HCT116 (cell line): ENCODE measurements around the gene THYN1. TPM values are rescaled to one million over a fixed set of nuclear protein-coding genes. Genes with fewer than 3 reads are reported as not detected.

ENCODE experiments used
- ATAC-seq: fragments of 200-7000 bp; cut with Tn5 transposase; 2 replicates; pipeline ENCODE4 v1.9.1; 2020; ENCODE audit warnings: mild to moderate bottlenecking, moderate library complexity
- BruUV-seq: library from RNA; stranded (reverse); fragments of 400-500 nt; replicated peaks from 2 replicates; lab custom pipeline; 2021; lab: Mats Ljungman, UMichigan
- CTCF ChIA-PET: fragments of 300-600 bp; sonication (Branson Sonifier 250); formaldehyde crosslinking; loops from one replicate; lab custom pipeline; 2021; ENCODE audit warnings: antibody characterized with exemption; lab: Charles Lee
- POLR2A ChIA-PET: fragments of 300-600, 350-600 bp; sonication (Branson Sonifier 250); formaldehyde crosslinking; loops from one replicate; lab custom pipeline; 2021; ENCODE audit warnings: antibody characterized with exemption; lab: Charles Lee
- RAD21 ChIA-PET, 2 experiments: fragments of 300-600 bp; sonication (Branson Sonifier 250); formaldehyde crosslinking; loops; one replicate each; lab custom pipeline; 2023; ENCODE audit warnings: low total read pairs in 2 of 2; ENCODE audit not compliant: uncharacterized antibody in 2 of 2, unreplicated experiment in 2 of 2, low non-redundant PET in 1 of 2; lab: Charles Lee
- DNase-seq: peaks from one replicate; pipeline ENCODE4 v3.0.0-alpha.2; 2010; ENCODE audit warnings: low read depth, low spot score
- H2AFZ ChIP-seq: fragments of 200-600 bp; shearing (Covaris generic), sonication (generic); 2 replicates; pipeline ENCODE4 v1.6.1; 2017; ENCODE audit warnings: low read depth, mixed run types, mixed read lengths, antibody characterized with exemption, low read length; ENCODE audit not compliant: poor library complexity, severe bottlenecking
- H3K27ac ChIP-seq: 2 replicates; pipeline ENCODE4 v1.5.1; 2012; ENCODE audit warnings: low read depth, low read length
- H3K27me3 ChIP-seq: fragments of 200-600 bp; sonication (generic); 2 replicates; pipeline ENCODE4 v1.6.1; 2016; ENCODE audit warnings: mixed run types, low read length, mixed read lengths; ENCODE audit not compliant: insufficient read depth
- H3K36me3 ChIP-seq, 2 experiments: fragments of 200-500 bp in 1 of 2; fragments of 200-600 bp in 1 of 2; sonication (Bioruptor generic) in 1 of 2; sonication (generic) in 1 of 2; 2 replicates each; pipeline versions ENCODE4 v1.5.1 to v1.6.1; 2014 to 2016; ENCODE audit warnings: low read length in 2 of 2, inconsistent platforms in 1 of 2, mixed read lengths in 1 of 2, mixed run types in 1 of 2; ENCODE audit not compliant: insufficient read depth in 2 of 2, control insufficient read depth in 1 of 2
- H3K4me1 ChIP-seq, 2 experiments: fragments of 200-600 bp in 1 of 2; sonication (generic) in 1 of 2; 2 replicates each; pipeline versions ENCODE4 v1.5.1 to v1.6.1; 2012 to 2017; ENCODE audit warnings: low read length in 2 of 2, inconsistent platforms in 1 of 2, mild to moderate bottlenecking in 1 of 2, mixed read lengths in 1 of 2, mixed run types in 1 of 2, moderate library complexity in 1 of 2; ENCODE audit not compliant: insufficient read depth in 2 of 2, control insufficient read depth in 1 of 2
- H3K4me2 ChIP-seq: fragments of 200-600 bp; sonication (generic); 2 replicates; pipeline ENCODE4 v1.6.1; 2017; ENCODE audit warnings: mixed run types, low read length, mixed read lengths
- H3K4me3 ChIP-seq, 2 experiments: fragments of 200-600 bp in 1 of 2; sonication (generic) in 1 of 2; replicated peaks in 1 of 2; 2 replicates each; pipeline ENCODE4 v1.5.1; 2011 to 2016; ENCODE audit warnings: low read length in 2 of 2, control low read depth in 1 of 2, low read depth in 1 of 2, mild to moderate bottlenecking in 1 of 2, mixed read lengths in 1 of 2, mixed run types in 1 of 2
- H3K79me2 ChIP-seq: fragments of 200-600 bp; sonication (generic); 2 replicates; pipeline ENCODE4 v1.6.1; 2017; ENCODE audit warnings: mild to moderate bottlenecking, mixed run types, low read length, moderate library complexity, mixed read lengths; ENCODE audit not compliant: insufficient read depth
- H3K9ac ChIP-seq: fragments of 200-600 bp; sonication (generic); 2 replicates; pipeline ENCODE4 v1.6.1; 2016; ENCODE audit warnings: low read length, mixed read lengths
- H3K9me2 ChIP-seq: fragments of 200-600 bp; sonication (generic), shearing (Covaris generic); 2 replicates; pipeline ENCODE4 v1.6.1; 2017; ENCODE audit warnings: mixed run types, mild to moderate bottlenecking, moderate library complexity; ENCODE audit not compliant: insufficient read depth
- H3K9me3 ChIP-seq, 2 experiments: fragments of 200-500 bp in 1 of 2; fragments of 200-600 bp in 1 of 2; sonication (Bioruptor generic) in 1 of 2; sonication (generic) in 1 of 2; 2 replicates each; pipeline ENCODE4 v1.6.1; 2014 to 2017; ENCODE audit warnings: low read length in 2 of 2, mixed read lengths in 2 of 2, inconsistent platforms in 1 of 2, low read depth in 1 of 2, mild to moderate bottlenecking in 1 of 2, mixed run types in 1 of 2, moderate library complexity in 1 of 2; ENCODE audit not compliant: control insufficient read depth in 1 of 2, insufficient read depth in 1 of 2
- H4K20me1 ChIP-seq: fragments of 200-600 bp; sonication (generic), shearing (Covaris generic); 2 replicates; pipeline ENCODE4 v1.6.1; 2017; ENCODE audit warnings: mixed run types, mild to moderate bottlenecking, moderate library complexity; ENCODE audit not compliant: insufficient read depth
- CEBPB ChIP-seq: IDR thresholded peaks from 2 replicates; pipeline ENCODE4 v1.6.1; 2012; ENCODE audit warnings: low read depth
- EGR1 ChIP-seq: IDR thresholded peaks from 2 replicates; pipeline ENCODE4 v1.6.1; 2012; ENCODE audit warnings: low read depth
- EZH2 ChIP-seq: fragments of 200-600 bp; sonication (generic); IDR thresholded peaks from 2 replicates; pipeline ENCODE4 v1.6.1; 2017; ENCODE audit warnings: antibody characterized with exemption, mixed run types
- EZH2phosphoT487 ChIP-seq: fragments of 200-600 bp; IDR thresholded peaks from 2 replicates; pipeline ENCODE4 v1.6.1; 2018; ENCODE audit warnings: antibody characterized with exemption, borderline replicate concordance
- JUND ChIP-seq: IDR thresholded peaks from 2 replicates; pipeline ENCODE4 v1.6.1; 2012
- POLR2A ChIP-seq: IDR thresholded peaks from 2 replicates; pipeline ENCODE4 v1.7.0; 2011; ENCODE audit warnings: borderline replicate concordance; ENCODE audit not compliant: insufficient read depth, insufficient read length; ENCODE audit errors: extremely low read depth
- RAD21 ChIP-seq: IDR thresholded peaks from 2 replicates; pipeline ENCODE4 v1.6.1; 2012; ENCODE audit warnings: low read depth, mild to moderate bottlenecking
- REST ChIP-seq: IDR thresholded peaks from 2 replicates; pipeline ENCODE4 v1.6.1; 2012; ENCODE audit warnings: low read depth
- SP1 ChIP-seq: IDR thresholded peaks from 2 replicates; pipeline ENCODE4 v1.6.1; 2012; ENCODE audit warnings: low read depth
- TCF7L2 ChIP-seq: IDR thresholded peaks from 2 replicates; pipeline ENCODE4 v1.7.0; 2011; ENCODE audit warnings: borderline replicate concordance, inconsistent platforms; ENCODE audit not compliant: insufficient read depth, insufficient read length; ENCODE audit errors: extremely low read depth
- YY1 ChIP-seq: IDR thresholded peaks from 2 replicates; pipeline ENCODE4 v1.6.1; 2011; ENCODE audit warnings: low read length, low read depth, moderate library complexity, mild to moderate bottlenecking; ENCODE audit not compliant: insufficient replicate concordance; ENCODE audit errors: extremely low read depth
- ZNF274 ChIP-seq: fragments of 200-500 bp; sonication (Bioruptor generic); IDR thresholded peaks from 2 replicates; pipeline ENCODE4 v1.6.1; 2014; ENCODE audit warnings: mild to moderate bottlenecking, low read depth, low read length, inconsistent platforms
- intact Hi-C: fragments of 100-400 bp; cut with micrococcal nuclease; formaldehyde crosslinking; loops from 2 replicates; pipeline ENCODE4 v1.10.0; 2022
- total RNA-seq: library from RNA; stranded (reverse); gene quantifications from one replicate; pipeline ENCODE4 v1.2.1, GENCODE V29; 2021; ENCODE audit not compliant: unreplicated experiment
- TF ChIP-seq, protein P1 (sequence below), 3 experiments: fragments of 200-600 bp in 1 of 3; sonication (generic) in 1 of 3; IDR thresholded peaks in 2 of 3; conservative IDR thresholded peaks in 1 of 3; 2 replicates each; pipeline ENCODE4 v1.5.1; 2012 to 2017; ENCODE audit warnings: low read depth in 2 of 3, low read length in 2 of 3, antibody characterized with exemption in 1 of 3, borderline replicate concordance in 1 of 3, control low read depth in 1 of 3, mild to moderate bottlenecking in 1 of 3, mixed read lengths in 1 of 3, mixed run types in 1 of 3, moderate library complexity in 1 of 3; ENCODE audit not compliant: insufficient read depth in 1 of 3

The THYN1 gene
- total RNA-seq, 1 experiment from 2014 or later, result 32.2 TPM

DNA sequence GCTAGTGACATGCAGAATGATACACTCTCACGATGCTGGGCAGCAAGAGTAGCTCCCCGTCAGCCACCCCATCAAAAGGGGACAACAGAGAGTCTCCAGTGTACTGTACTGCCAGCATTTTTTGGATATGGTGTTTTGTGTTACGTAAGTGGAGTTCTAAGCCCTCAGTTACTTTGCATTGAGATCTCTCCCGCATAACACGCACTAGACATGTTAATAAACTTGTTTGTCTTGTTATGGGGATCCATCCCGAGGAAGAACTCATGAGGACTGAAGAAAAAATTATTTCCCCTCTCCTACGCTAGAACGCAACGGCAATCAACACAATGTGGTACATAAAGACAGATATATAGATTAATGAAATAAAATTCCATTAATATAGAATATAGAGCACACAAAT lies 53.6 kb downstream of the THYN1 start:
- Histone ChIP-seq H2AFZ (no peak overlapping the region), H4K20me1 (no peaks in the 10 kb centered on the region), H3K27ac (no peak overlapping the region), H3K36me3 (peaks cover 47 to 51% of the 10 kb centered on the region in 2 experiments; a peak in 3 of 4 replicates), H3K4me3 (no peak overlapping the region), H3K9ac (no peak overlapping the region), H3K4me2 (no peak overlapping the region), H3K9me3 (no peaks in the 10 kb centered on the region), H3K79me2 (peaks cover 34% of the 10 kb centered on the region), H3K4me1 (no peaks in the 10 kb centered on the region), H3K9me2 (no peaks in the 10 kb centered on the region), H3K27me3 (no peaks in the 10 kb centered on the region)
- ChIA-PET CTCF (no interaction called here), RAD21 (no interaction called here), POLR2A (no interaction called here)
- intact Hi-C loops, result no loop called here
- DNase-seq, result no peak
- BruUV-seq, result no TSS peak
- TF ChIP-seq, protein P1, sequence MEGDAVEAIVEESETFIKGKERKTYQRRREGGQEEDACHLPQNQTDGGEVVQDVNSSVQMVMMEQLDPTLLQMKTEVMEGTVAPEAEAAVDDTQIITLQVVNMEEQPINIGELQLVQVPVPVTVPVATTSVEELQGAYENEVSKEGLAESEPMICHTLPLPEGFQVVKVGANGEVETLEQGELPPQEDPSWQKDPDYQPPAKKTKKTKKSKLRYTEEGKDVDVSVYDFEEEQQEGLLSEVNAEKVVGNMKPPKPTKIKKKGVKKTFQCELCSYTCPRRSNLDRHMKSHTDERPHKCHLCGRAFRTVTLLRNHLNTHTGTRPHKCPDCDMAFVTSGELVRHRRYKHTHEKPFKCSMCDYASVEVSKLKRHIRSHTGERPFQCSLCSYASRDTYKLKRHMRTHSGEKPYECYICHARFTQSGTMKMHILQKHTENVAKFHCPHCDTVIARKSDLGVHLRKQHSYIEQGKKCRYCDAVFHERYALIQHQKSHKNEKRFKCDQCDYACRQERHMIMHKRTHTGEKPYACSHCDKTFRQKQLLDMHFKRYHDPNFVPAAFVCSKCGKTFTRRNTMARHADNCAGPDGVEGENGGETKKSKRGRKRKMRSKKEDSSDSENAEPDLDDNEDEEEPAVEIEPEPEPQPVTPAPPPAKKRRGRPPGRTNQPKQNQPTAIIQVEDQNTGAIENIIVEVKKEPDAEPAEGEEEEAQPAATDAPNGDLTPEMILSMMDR (IDR thresholded peaks at IDR 0.05 in 2 of 3, conservative IDR thresholded peaks at IDR 0.05 in 1 of 3; ENCODE audit: borderline replicate concordance in 1 of 3, insufficient read depth in 1 of 3, low read depth in 2 of 3, low read length in 2 of 3), result no peak
- no peak for TF ChIP-seq RAD21
- TF ChIP-seq REST, result no peak
- TF ChIP-seq POLR2A, result no peak
- no peak for TF ChIP-seq CEBPB
- no peak for TF ChIP-seq EGR1
- no peak for TF ChIP-seq EZH2
- TF ChIP-seq SP1, result no peak
- TF ChIP-seq TCF7L2, result no peak
- no peak for TF ChIP-seq JUND
- TF ChIP-seq EZH2phosphoT487, result no peak
- no peak for TF ChIP-seq ZNF274
- TF ChIP-seq YY1, result no peak
- no peak for ATAC-seq

Other genes with a start within 250 kb of the THYN1 start
- 0.25 TPM for gene JAM3, start 184.3 kb downstream of the THYN1 start, total RNA-seq
- 71.0 TPM for gene NCAPD3, start 29.4 kb downstream of the THYN1 start, total RNA-seq
- 26.6 TPM for gene VPS26B, start 28.7 kb downstream of the THYN1 start, total RNA-seq
- 21.0 TPM for gene ACAD8, start 216 bp upstream of the THYN1 start, total RNA-seq
- gene GLB1L3, start 23.0 kb upstream of the THYN1 start, total RNA-seq, result not detected
- 27.1 TPM for gene GLB1L2, start 78.6 kb upstream of the THYN1 start, total RNA-seq
- gene B3GAT1, start 158.9 kb upstream of the THYN1 start, total RNA-seq, result not detected